Spleen (tissue), 11 donors: Measurements from ENCODE around the gene MOB3B. TPM values are rescaled to one million over a fixed set of nuclear protein-coding genes. Genes with fewer than 3 reads are reported as not detected.
A peak's percentile ranks its signal among the peaks of the same experiment; 100 is the strongest.

ENCODE experiments used
- DNase-seq: peaks from one replicate; pipeline ENCODE4 v3.0.0-alpha.2; 2020
- H3K27ac ChIP-seq, 8 donors: fragments of 200-600 bp; sonication (generic) in 7 of 8; 1 replicate in 4 of 8; 2 replicates in 4 of 8; pipeline versions ENCODE4 v1.5.0 to v1.8.0; 2016 to 2021; ENCODE audit warnings: inconsistent platforms in 4 of 8, mild to moderate bottlenecking in 4 of 8, moderate library complexity in 1 of 8
- H3K27me3 ChIP-seq, 7 donors: fragments of 200-600 bp; sonication (generic) in 6 of 7; replicated peaks in 1 of 7; 1 replicate in 4 of 7; 2 replicates in 3 of 7; pipeline versions ENCODE4 v1.5.0 to v1.8.0; 2016 to 2021; ENCODE audit warnings: inconsistent platforms in 3 of 7, mild to moderate bottlenecking in 1 of 7
- H3K36me3 ChIP-seq, 6 donors: fragments of 200-600 bp; sonication (generic) in 5 of 6; 1 replicate in 4 of 6; 2 replicates in 2 of 6; pipeline versions ENCODE4 v1.5.0 to v1.8.0; 2016 to 2021; ENCODE audit warnings: inconsistent platforms in 2 of 6
- H3K4me1 ChIP-seq, 6 donors: fragments of 200-600 bp; sonication (generic) in 5 of 6; 1 replicate in 3 of 6; 2 replicates in 3 of 6; pipeline versions ENCODE4 v1.5.0 to v1.8.0; 2016 to 2021; ENCODE audit warnings: inconsistent platforms in 3 of 6
- H3K4me3 ChIP-seq, 8 donors: fragments of 200-600 bp; sonication (generic) in 7 of 8; 1 replicate in 4 of 8; 2 replicates in 4 of 8; pipeline versions ENCODE4 v1.5.0 to v1.8.0; 2016 to 2021; ENCODE audit warnings: inconsistent platforms in 4 of 8, mild to moderate bottlenecking in 4 of 8, moderate library complexity in 2 of 8
- H3K9me3 ChIP-seq, 8 donors: fragments of 200-600 bp; sonication (generic) in 7 of 8; 1 replicate in 4 of 8; 2 replicates in 4 of 8; pipeline versions ENCODE4 v1.5.0 to v1.8.0; 2016 to 2021; ENCODE audit warnings: inconsistent platforms in 4 of 8
- POLR2A ChIP-seq, 3 donors: fragments of 450-650 bp; IDR thresholded peaks; one replicate each; pipeline ENCODE4 v1.5.1; 2017; ENCODE audit warnings: antibody characterized with exemption in 3 of 3, mild to moderate bottlenecking in 1 of 3
- POLR2AphosphoS5 ChIP-seq, 3 donors: sonication (generic); formaldehyde crosslinking; IDR thresholded peaks; one replicate each; pipeline ENCODE4 v1.5.1; 2017; ENCODE audit warnings: antibody characterized with exemption in 3 of 3
- WGBS, 5 donors: extraction: QIAGEN DNeasy Blood & Tissue Kit in 3 of 5; methylation state at CpG; one replicate each; pipeline versions ENCODE4 v1.1.5 to v1.1.7; 2013 to 2018; 5-methylcytosine and 5-hydroxymethylcytosine counted together
- intact Hi-C: fragments of 100-400 bp; cut with DNase I; formaldehyde crosslinking; loops from one replicate; pipeline ENCODE4 v1.15.0; 2023; ENCODE audit warnings: low total_unique reads
- polyA plus RNA-seq, 3 donors: library from polyadenylated mRNA; stranded (reverse); fragments of 200-250 nt; gene quantifications; one replicate each; pipeline ENCODE4 v1.2.1, GENCODE V29; 2013
- total RNA-seq, 7 donors: library from RNA; depleted of rRNA in 3 of 7; stranded (reverse); fragments of >200 nt in 3 of 7; fragmentation: NEBNext Ultra II Directional in 4 of 7; extraction: Animal tissue kit (Norgen Biotek cat#: 25700) in 4 of 7; gene quantifications; one replicate each; pipeline versions ENCODE4 v1.1.0 to v1.2.1, GENCODE V29; 2016 to 2021
- TF ChIP-seq, protein P1 (sequence below), 11 experiments: fragments of 200-600 bp in 7 of 11; fragments of 450-650 bp in 4 of 11; sonication (generic) in 4 of 11; IDR thresholded peaks in 8 of 11; conservative IDR thresholded peaks in 3 of 11; 1 replicate in 7 of 11; 2 replicates in 4 of 11; pipeline versions ENCODE4 v1.4.0 to v1.8.0; 2016 to 2021; ENCODE audit warnings: antibody characterized with exemption in 11 of 11, inconsistent platforms in 4 of 11, mild to moderate bottlenecking in 1 of 11
- donor health status: healthy with polysubstance abuse.
- donor health status: DM: no; HTN: no; CAD: no; lungs with moderate emphysema.
- donor health status: DM: no; HTN: no; CAD: no.
- donor health status: Bipolar disorder and iron deficiency.
- donor health status: healthy.
- donor health status: DM: no; HTN: no; CAD: no.
- donor health status: DM: yes; HTN: yes; CAD: no.

Gene MOB3B
- total and polyA plus RNA-seq, 10 donors: 9.4 to 27.7 (median 19.9) TPM

DNA sequence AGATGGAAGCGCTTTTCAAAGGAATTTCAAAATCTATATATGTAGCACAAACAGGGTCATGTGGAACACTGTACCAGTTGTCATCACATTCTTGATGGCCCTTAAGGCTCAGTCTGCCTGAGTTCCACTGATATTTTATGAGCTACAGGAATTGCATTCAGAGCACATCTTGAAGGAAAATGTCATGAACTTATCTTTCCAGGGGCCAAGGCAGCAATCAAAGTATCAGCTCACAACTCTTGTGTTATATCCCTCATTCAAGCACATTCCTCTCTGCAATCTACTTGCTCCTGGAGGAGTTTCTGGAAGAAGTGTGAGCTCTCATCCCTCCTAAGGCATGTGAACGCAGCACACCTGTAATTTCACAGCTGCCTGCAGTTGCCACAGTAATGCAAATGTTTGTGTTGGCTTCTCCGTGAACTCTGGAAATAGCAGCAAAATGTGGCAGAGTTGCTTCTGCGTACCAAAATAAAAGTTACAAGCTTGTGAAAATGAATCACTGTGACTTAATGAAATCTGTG, 143.0 kb downstream of the MOB3B start:
- Histone ChIP-seq H3K36me3 (no peaks in the 10 kb centered on the region), H3K4me3 (no peak overlapping the region), H3K27ac (peak overlapping the region in 4 of 8 donors; percentile 14 to 51 (median 34)), H3K4me1 (peaks cover 0 to 75% (median 33%) of the 10 kb centered on the region in 6 donors), H3K27me3 (no peaks in the 10 kb centered on the region), H3K9me3 (no peaks in the 10 kb centered on the region)
- TF ChIP-seq, protein P1, sequence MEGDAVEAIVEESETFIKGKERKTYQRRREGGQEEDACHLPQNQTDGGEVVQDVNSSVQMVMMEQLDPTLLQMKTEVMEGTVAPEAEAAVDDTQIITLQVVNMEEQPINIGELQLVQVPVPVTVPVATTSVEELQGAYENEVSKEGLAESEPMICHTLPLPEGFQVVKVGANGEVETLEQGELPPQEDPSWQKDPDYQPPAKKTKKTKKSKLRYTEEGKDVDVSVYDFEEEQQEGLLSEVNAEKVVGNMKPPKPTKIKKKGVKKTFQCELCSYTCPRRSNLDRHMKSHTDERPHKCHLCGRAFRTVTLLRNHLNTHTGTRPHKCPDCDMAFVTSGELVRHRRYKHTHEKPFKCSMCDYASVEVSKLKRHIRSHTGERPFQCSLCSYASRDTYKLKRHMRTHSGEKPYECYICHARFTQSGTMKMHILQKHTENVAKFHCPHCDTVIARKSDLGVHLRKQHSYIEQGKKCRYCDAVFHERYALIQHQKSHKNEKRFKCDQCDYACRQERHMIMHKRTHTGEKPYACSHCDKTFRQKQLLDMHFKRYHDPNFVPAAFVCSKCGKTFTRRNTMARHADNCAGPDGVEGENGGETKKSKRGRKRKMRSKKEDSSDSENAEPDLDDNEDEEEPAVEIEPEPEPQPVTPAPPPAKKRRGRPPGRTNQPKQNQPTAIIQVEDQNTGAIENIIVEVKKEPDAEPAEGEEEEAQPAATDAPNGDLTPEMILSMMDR (IDR thresholded peaks at IDR 0.05 in 8 of 11, conservative IDR thresholded peaks at IDR 0.05 in 3 of 11): no peak
- TF ChIP-seq POLR2AphosphoS5 (IDR thresholded peaks at IDR 0.05) (no peak), POLR2A (IDR thresholded peaks at IDR 0.05) (no peak)
- intact Hi-C loops: no loop called here
- WGBS, 5 donors: 82 to 88% (median 83%) methylated on average over 4 of the region's 4 CpGs
- no peak for DNase-seq

DNA sequence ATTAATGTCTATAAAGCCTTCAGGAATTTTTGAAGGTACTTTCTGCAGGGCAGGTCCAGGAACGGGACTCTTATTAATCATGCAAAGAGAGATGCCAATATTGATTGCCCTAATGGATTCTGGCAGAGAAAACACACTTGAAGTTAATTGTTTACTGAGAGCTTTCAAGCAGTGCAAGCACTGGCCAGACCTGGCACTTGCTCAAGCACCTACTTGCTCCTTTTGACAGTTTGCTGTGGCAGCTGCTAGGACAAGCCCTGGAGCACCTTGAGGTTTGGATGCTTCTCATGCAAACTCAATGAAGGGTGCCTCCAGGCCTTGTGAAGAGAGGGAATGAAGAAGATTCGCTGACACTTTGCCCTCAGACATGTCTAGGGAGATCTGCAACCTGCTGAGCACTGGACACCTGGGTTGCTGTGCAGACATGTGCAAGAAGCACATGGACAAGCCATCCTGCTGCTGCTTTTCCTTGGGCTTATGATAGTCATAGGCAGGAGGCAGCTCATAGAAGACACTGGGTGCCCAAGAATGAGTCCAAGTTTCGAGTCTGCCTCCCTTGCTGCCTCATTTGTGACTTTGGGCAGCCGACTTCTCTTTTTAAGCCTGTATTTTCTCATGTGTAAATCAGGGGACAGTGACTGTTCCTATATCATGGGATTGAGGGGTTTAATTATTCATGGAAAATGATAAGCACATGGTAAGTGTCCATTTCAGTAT, 143.8 kb downstream of the MOB3B start:
- Histone ChIP-seq H3K27me3 (no peaks in the 10 kb centered on the region), H3K4me1 (peaks cover 0 to 74% (median 34%) of the 10 kb centered on the region in 6 donors), H3K36me3 (no peaks in the 10 kb centered on the region), H3K4me3 (no peak overlapping the region), H3K27ac (peak overlapping the region in 4 of 8 donors; percentile 14 to 51 (median 34)), H3K9me3 (no peaks in the 10 kb centered on the region)
- intact Hi-C loops: no loop called here
- no peak for DNase-seq
- no peak for TF ChIP-seq POLR2A (IDR thresholded peaks at IDR 0.05)
- WGBS, 5 donors: 74 to 88% (median 81%) methylated on average over 4 of the region's 4 CpGs

DNA sequence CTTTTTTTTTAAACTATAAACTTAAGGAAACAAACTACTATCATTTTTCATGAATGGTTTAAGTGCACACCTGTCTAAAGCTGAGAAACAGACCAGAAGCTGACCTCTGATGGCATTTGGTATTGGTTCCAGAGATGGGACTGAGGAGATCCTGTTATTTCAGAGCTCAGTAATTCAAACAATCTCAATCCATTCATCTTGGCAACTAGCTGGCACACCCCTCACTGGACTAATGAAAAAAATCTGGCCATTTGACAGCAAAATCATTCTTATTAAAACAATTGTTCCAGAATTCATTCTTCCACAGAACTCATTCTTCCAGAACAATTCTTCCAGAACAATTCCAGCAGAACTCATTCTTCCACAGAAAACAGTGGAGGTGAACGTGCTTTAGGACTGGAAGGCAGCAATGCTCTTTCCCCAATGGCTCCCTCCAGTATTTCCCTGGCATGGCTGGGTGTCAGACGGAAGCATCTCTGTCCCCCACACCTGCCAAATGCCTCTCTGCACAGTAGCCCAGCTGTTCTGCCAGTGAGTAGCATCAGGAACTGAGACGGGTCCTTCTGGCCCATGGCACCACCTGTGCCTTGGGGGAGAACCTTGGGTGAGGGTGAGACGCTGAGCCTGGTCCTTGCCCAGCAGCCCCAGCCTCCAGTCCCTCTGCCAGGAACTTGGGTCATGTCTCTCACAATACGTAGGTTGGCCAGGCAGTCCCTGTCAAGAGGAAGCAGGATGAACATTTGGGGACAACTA, 145.2 kb downstream of the MOB3B start:
- no peak overlapping the region for H3K4me3 ChIP-seq
- peak overlapping the region in 4 of 8 donors; percentile 8 to 51 (median 44) for H3K27ac ChIP-seq
- WGBS, 5 donors: 76 to 85% (median 80%) methylated on average over 5 of the region's 5 CpGs
- H3K9me3 ChIP-seq: no peaks in the 10 kb centered on the region
- DNase-seq: no peak
- no peaks in the 10 kb centered on the region for H3K36me3 ChIP-seq
- H3K27me3 ChIP-seq: no peaks in the 10 kb centered on the region
- TF ChIP-seq, protein P1 (IDR thresholded peaks at IDR 0.05 in 8 of 11, conservative IDR thresholded peaks at IDR 0.05 in 3 of 11): no peak
- peak in 1 of 3 donors; percentile 55 for TF ChIP-seq POLR2AphosphoS5 (IDR thresholded peaks at IDR 0.05)
- H3K4me1 ChIP-seq: peaks cover 2 to 86% (median 40%) of the 10 kb centered on the region in 6 donors
- intact Hi-C loops: no loop called here

DNA sequence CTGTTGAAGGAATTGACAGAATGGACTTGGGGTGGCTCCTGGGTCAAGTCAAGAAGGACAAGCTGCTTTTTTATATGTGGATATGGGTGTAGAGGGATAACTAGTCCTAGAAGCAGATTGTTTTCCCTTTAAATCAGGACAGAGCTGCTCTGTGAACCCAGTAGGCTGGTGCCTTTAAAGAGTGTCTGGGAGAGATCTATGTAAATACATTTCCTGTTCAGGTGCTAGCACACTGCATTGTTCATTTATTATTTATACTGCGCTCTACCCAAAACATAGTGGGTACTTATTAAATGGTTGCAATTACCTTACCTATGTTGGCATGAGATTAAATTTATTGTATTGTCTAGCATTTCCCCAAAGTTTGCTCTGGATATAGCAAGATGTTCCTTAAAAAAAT, 146.1 kb downstream of the MOB3B start:
- Histone ChIP-seq H3K4me3 (no peak overlapping the region), H3K4me1 (peaks cover 11 to 95% (median 49%) of the 10 kb centered on the region in 6 donors), H3K36me3 (no peaks in the 10 kb centered on the region), H3K27ac (peak overlapping the region in 4 of 8 donors; percentile 30 to 51 (median 44)), H3K9me3 (no peaks in the 10 kb centered on the region), H3K27me3 (no peaks in the 10 kb centered on the region)
- 62 to 85% (median 68%) methylated on average over 1 of the region's 1 CpG for WGBS, 5 donors
- intact Hi-C loops: no loop called here
- TF ChIP-seq, protein P1 (IDR thresholded peaks at IDR 0.05 in 8 of 11, conservative IDR thresholded peaks at IDR 0.05 in 3 of 11): no peak
- TF ChIP-seq POLR2A (IDR thresholded peaks at IDR 0.05) (no peak), POLR2AphosphoS5 (IDR thresholded peaks at IDR 0.05) (no peak)
- DNase-seq: no peak
